Lower leg skin (tissue), 3 donors: ENCODE measurements around the gene LIAS.
A peak's percentile ranks its signal among the peaks of the same experiment; 100 is the strongest.

Source experiments
- CTCF ChIP-seq, 3 donors: fragments of 450-650 bp; IDR thresholded peaks; one replicate each; pipeline ENCODE4 v1.5.1; 2016; ENCODE audit warnings: antibody characterized with exemption in 3 of 3, mild to moderate bottlenecking in 3 of 3, moderate library complexity in 2 of 3
- POLR2A ChIP-seq, 2 donors: fragments of 450-650 bp; IDR thresholded peaks; one replicate each; pipeline ENCODE4 v1.6.1; 2016 to 2017; ENCODE audit warnings: antibody characterized with exemption in 2 of 2, mild to moderate bottlenecking in 1 of 2, moderate library complexity in 1 of 2

- TF ChIP-seq CTCF (IDR thresholded peaks at IDR 0.05) (peak in 1 of 3 donors; percentile 85), POLR2A (IDR thresholded peaks at IDR 0.05) (no peak)
Measured at GRCh38 chr4:39469429-39470077, 10.7 kb downstream of the LIAS start.
